ENCODE results near the gene MYCT1. TPM values are rescaled to one million over a fixed set of nuclear protein-coding genes. Genes with fewer than 3 reads are reported as not detected.

The MYCT1 gene
- total and polyA plus RNA-seq, 2 of the 8 experiments (the other 6 are each of a cell fraction or from before 2014, with no cell fraction given) = 0.39 to 3.3 TPM

- Histone ChIP-seq H2AFZ (ENCODE audit: low read length) (no peak overlapping the region), H2BK20ac (ENCODE audit: low read length) (no peak overlapping the region), H3K18ac (ENCODE audit: extremely low read depth, low read length) (no peak overlapping the region), H3K4me3 (ENCODE audit: extremely low read depth in 1 of 4, insufficient read depth in 2 of 4, low read depth in 3 of 4, low read length in 4 of 4) (no peak overlapping the region), H3K14ac (ENCODE audit: insufficient read length) (no peak overlapping the region), H4K91ac (replicated peaks; ENCODE audit: insufficient read length, low read length) (no peak overlapping the region), H3K27ac (ENCODE audit: low read depth, low read length) (no peak overlapping the region), H3K27me3 (replicated peaks in 1 of 4; ENCODE audit: control insufficient read depth in 3 of 4, extremely low read depth in 1 of 4, insufficient read depth in 3 of 4, low read length in 3 of 4) (peaks cover 0 to 1% (median 0%) of the 10 kb centered on the region in 4 experiments; a peak in 1 of 7 replicates), H3K4me1 (replicated peaks in 1 of 4; ENCODE audit: control insufficient read depth in 3 of 4, insufficient read depth in 4 of 4, low read length in 3 of 4) (no peaks in the 10 kb centered on the region), H3K79me2 (ENCODE audit: control insufficient read depth in 1 of 2, insufficient read depth in 2 of 2, low read length in 2 of 2) (no peaks in the 10 kb centered on the region), H4K5ac (ENCODE audit: insufficient read length, low read depth, low read length) (no peak overlapping the region), H3K9me3 (ENCODE audit: insufficient read depth in 2 of 2, low read depth in 1 of 2, low read length in 1 of 2) (no peaks in the 10 kb centered on the region), H3K9ac (replicated peaks in 1 of 4; ENCODE audit: extremely low read depth in 1 of 4, low read depth in 3 of 4, low read length in 3 of 4) (no peak overlapping the region), H3K36me3 (ENCODE audit: control insufficient read depth in 2 of 4, insufficient read depth in 4 of 4, low read length in 3 of 4) (no peaks in the 10 kb centered on the region), H2BK15ac (ENCODE audit: low read length) (no peak overlapping the region), H3K4me2 (ENCODE audit: insufficient read depth in 1 of 2, low read depth in 2 of 2, low read length in 2 of 2) (no peak overlapping the region), H3K79me1 (ENCODE audit: low read depth, low read length) (no peaks in the 10 kb centered on the region), H4K20me1 (replicated peaks in 1 of 2; ENCODE audit: control insufficient read depth in 1 of 2, insufficient read depth in 2 of 2, low read length in 2 of 2) (no peaks in the 10 kb centered on the region), H3K4ac (replicated peaks; ENCODE audit: insufficient read length, low read depth, low read length) (no peak overlapping the region), H4K8ac (ENCODE audit: extremely low read depth, insufficient read depth, low read length) (no peak overlapping the region), H2AK5ac (ENCODE audit: low read depth, low read length) (no peak overlapping the region), H2BK5ac (ENCODE audit: low read depth, low read length) (no peak overlapping the region), H3K23me2 (ENCODE audit: low read depth, low read length) (no peaks in the 10 kb centered on the region), H3K23ac (ENCODE audit: insufficient read length) (no peak overlapping the region), H3K56ac (replicated peaks; ENCODE audit: insufficient read length, low read depth, low read length) (no peak overlapping the region), H2BK12ac (ENCODE audit: low read depth, low read length) (no peak overlapping the region), H2BK120ac (replicated peaks; ENCODE audit: low read depth, low read length) (no peak overlapping the region)
- TF ChIP-seq KDM1A (IDR thresholded peaks at IDR 0.05; ENCODE audit: borderline replicate concordance, low read length) (no peak), CREB1 (IDR thresholded peaks at IDR 0.05) (no peak), CTBP2 (IDR thresholded peaks at IDR 0.05; ENCODE audit: borderline replicate concordance, insufficient read depth, insufficient read length, low read length) (no peak), NANOG (IDR thresholded peaks at IDR 0.05; ENCODE audit: insufficient read depth, low read depth, low read length, poor library complexity, severe bottlenecking) (no peak), TAF1 (IDR thresholded peaks at IDR 0.05; ENCODE audit: low read depth, low read length) (no peak), EZH2 (IDR thresholded peaks at IDR 0.05; ENCODE audit: low read depth, low read length, severe bottlenecking) (no peak), SRF (IDR thresholded peaks at IDR 0.05; ENCODE audit: low read depth, low read length) (no peak), SP1 (IDR thresholded peaks at IDR 0.05; ENCODE audit: low read depth, low read length) (no peak), GTF2F1 (IDR thresholded peaks at IDR 0.05; ENCODE audit: borderline replicate concordance, low read depth, low read length) (no peak), MAFK (IDR thresholded peaks at IDR 0.05; ENCODE audit: low read depth, low read length) (no peak), TCF12 (IDR thresholded peaks at IDR 0.05; ENCODE audit: low read depth, low read length) (no peak)
- WGBS, 2 experiments (ENCODE audit: extremely low coverage in 1 of 2, insufficient coverage in 1 of 2, insufficient read length in 1 of 2, insufficient replicate concordance in 2 of 2, low coverage in 1 of 2, low lambda C conversion rate in 2 of 2, missing lambda C conversion rate in 1 of 2) = 91% methylated on average over 3 of the region's 3 CpGs; no CpG with 5 or more reads in 1 of the 2 experiments
- POLR2A ChIA-PET (ENCODE audit: partially characterized antibody) = no interaction called here
- DNase-seq (ENCODE audit: low read depth in 1 of 2, low spot score in 2 of 2) (no peak), FAIRE-seq (no peak)
- CTCF ChIA-PET (ENCODE audit: partially characterized antibody) = interaction anchor here (0.6 to 1.6 kb wide), 2 partner anchors 143 to 258 kb away, joined by 3 to 6 read pairs; no protein-coding TSS in a partner anchor
These were observed 2.2 kb upstream of the MYCT1 start for GRCh38 chr6:152695372-152696045.
